D721Med (cell line): ENCODE measurements around the gene ADAT2.
"Not testable (repeated sequence)": the region's sequence is repeated elsewhere in the genome, so short reads cannot be mapped to it uniquely, and the experiment has no call there.

Experiments used
- DNase-seq: peaks from one replicate; pipeline ENCODE4 v3.0.0; 2011; ENCODE audit warnings: low spot score; ENCODE audit not compliant: insufficient read length
- FAIRE-seq: peaks from 2 replicates; lab custom pipeline; 2011; peaks lifted over from hg19 to GRCh38; lab: Jason Lieb, UNC
- TF ChIP-seq, protein P1 (sequence below): IDR thresholded peaks from 2 replicates; pipeline ENCODE4 v1.5.1; 2012; ENCODE audit warnings: mild to moderate bottlenecking, control low read depth; ENCODE audit not compliant: insufficient read depth; ENCODE audit errors: missing control alignments

ADAT2 gene

DNA sequence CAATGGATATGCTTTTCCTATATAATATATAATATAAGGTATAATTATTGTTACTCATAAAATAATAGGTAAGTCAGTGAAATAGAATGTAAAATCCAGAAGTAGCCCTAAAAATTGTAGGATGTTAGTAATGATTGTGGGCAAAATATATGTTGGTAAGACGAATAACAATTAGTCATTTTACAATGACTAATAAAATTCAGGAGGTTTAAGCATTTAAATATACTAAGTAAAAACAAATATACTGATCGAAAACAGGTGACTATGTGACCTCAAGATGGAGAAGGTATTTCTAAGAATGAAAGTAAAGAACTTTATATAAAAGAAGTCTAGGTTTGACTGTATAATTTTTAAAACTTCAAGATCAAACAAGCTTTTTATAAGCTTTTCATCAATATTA is 32.1 kb upstream of the ADAT2 start:
- DNase-seq (no peak), FAIRE-seq (no peak)
- TF ChIP-seq, protein P1, sequence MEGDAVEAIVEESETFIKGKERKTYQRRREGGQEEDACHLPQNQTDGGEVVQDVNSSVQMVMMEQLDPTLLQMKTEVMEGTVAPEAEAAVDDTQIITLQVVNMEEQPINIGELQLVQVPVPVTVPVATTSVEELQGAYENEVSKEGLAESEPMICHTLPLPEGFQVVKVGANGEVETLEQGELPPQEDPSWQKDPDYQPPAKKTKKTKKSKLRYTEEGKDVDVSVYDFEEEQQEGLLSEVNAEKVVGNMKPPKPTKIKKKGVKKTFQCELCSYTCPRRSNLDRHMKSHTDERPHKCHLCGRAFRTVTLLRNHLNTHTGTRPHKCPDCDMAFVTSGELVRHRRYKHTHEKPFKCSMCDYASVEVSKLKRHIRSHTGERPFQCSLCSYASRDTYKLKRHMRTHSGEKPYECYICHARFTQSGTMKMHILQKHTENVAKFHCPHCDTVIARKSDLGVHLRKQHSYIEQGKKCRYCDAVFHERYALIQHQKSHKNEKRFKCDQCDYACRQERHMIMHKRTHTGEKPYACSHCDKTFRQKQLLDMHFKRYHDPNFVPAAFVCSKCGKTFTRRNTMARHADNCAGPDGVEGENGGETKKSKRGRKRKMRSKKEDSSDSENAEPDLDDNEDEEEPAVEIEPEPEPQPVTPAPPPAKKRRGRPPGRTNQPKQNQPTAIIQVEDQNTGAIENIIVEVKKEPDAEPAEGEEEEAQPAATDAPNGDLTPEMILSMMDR: no peak

GRCh38 chr6:143478479-143479062 is 28.1 kb upstream of the ADAT2 start:
- DNase-seq (no peak), FAIRE-seq (no peak)
- TF ChIP-seq, protein P1: no peak

DNA sequence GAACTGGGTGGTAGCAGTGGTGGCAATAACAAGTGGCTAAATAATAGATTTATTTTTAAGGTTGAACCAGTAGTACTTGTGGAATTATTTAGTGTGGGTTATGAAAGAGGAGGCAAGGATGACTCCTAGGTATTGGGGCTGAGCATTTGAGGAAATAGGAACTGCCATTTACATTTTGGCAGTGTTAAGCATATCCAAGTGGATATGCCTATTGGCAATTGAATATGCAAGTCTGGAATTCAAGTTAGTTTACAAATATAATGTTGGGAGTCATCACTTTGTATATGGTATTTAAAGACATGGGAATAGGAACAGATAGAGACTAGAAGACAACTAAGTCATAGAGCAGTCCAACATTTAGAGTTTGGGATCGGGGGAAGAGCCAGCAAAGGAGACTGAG is 26.1 kb upstream of the ADAT2 start:
- FAIRE-seq: no peak
- TF ChIP-seq, protein P1: no peak
- no peak for DNase-seq

DNA sequence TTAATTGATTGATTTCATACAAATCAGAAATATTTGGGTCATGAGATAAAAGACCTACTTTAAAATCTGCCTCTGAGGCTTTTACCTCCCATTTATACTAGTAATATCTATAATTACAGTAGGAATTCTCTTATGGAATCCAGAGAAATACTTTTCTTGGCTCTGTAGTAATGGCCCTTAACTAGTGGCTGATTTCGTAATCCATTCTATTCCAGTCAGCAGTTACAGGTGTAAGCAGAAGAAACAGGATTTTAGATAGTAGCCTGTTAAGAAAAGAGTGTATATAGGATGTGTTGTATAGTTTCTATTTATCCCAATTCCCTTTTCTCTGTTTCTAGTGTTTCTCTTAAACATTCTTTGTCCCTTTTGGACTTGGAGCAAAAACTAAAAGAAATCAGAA is 21.3 kb upstream of the ADAT2 start:
- FAIRE-seq: no peak
- no peak for DNase-seq
- TF ChIP-seq, protein P1: no peak

DNA sequence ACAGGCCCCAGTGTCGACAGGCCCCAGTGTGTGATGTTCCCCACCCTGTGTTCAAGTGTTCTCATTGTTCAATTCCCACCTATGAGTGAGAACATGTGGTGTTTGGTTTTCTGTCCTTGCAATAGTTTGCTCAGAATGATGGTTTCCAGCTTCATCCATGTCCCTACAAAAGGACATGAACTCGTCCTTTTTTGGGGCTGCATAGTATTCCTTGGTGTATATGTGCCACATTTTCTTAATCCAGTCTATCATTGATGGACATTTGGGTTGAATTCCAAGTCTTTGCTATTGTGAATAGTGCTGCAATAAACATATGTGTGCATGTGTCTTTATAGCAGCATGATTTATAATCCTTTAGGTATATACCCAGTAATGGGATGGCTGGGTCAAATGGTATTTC is 18.3 kb upstream of the ADAT2 start:
- FAIRE-seq, DNase-seq: not testable (repeated sequence)

GRCh38 chr6:143468026-143468425 is 17.5 kb upstream of the ADAT2 start:
- TF ChIP-seq, protein P1: no peak
- no peak for FAIRE-seq
- DNase-seq: no peak

DNA sequence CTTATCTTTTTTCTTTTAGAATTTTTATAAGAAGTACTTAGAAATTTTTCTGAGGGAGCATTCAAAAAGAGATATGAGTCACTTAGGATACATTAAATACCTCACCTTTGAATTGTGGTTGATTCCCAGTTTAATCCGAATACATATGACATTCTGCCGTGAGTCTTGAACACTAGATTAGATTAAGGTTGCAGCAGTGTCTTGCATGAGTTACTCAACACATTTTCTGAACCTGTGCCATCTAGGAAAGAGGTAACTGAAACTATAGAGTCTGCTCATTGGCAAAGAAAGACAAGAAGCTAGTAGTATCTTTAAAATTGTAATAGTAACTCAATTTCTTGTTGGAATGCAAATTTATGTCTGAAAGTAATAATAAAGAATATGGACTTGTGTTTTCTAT is 15.1 kb upstream of the ADAT2 start:
- TF ChIP-seq, protein P1: no peak
- no peak for DNase-seq
- no peak for FAIRE-seq
